K562 (cell line): Measurements from ENCODE around the gene RAB31. TPM values are rescaled to one million over a fixed set of nuclear protein-coding genes. Genes with fewer than 3 reads are reported as not detected.

Source experiments
- ATAC-seq: fragments of 200-7000 bp; cut with Tn5 transposase; 3 replicates; pipeline ENCODE4 v1.9.1; 2020; ENCODE audit warnings: moderate library complexity
- BruUV-seq: library from RNA; stranded (reverse); fragments of 400-500 nt; replicated peaks from 2 replicates; lab custom pipeline; 2021; lab: Mats Ljungman, UMichigan
- CTCF ChIA-PET: fragments of 300-600 bp; formaldehyde crosslinking; extraction: SDS; loops from one replicate; lab custom pipeline; 2021; ENCODE audit warnings: low intra/inter-chr PET ratio; lab: Yijun Ruan, JAX
- POLR2A ChIA-PET: fragments of 300-600, 350-650 bp; sonication (Branson Sonifier 250); formaldehyde crosslinking; extraction: SDS; loops from one replicate; lab custom pipeline; 2021; ENCODE audit warnings: antibody characterized with exemption, inconsistent platforms; lab: Yijun Ruan, JAX
- DNase-seq, 4 experiments: peaks; one replicate each; pipeline versions ENCODE4 v3.0.0 to v3.0.0-alpha.2; 2011 to 2018; ENCODE audit warnings: low spot score in 3 of 4, mixed read lengths in 3 of 4; ENCODE audit errors: extremely low read depth in 1 of 4
- FAIRE-seq: peaks from 2 replicates; lab custom pipeline; 2011; peaks lifted over from hg19 to GRCh38; lab: Jason Lieb, UNC
- H2AFZ ChIP-seq: 2 replicates; pipeline ENCODE4 v1.6.0; 2011; ENCODE audit warnings: low read depth, low read length, control low read depth, inconsistent platforms
- H3K27ac ChIP-seq: fragments of 200-600 bp; 3 replicates; pipeline ENCODE4 v1.8.0; 2011; ENCODE audit warnings: low read depth, mild to moderate bottlenecking, control low read depth, inconsistent platforms, low read length, moderate library complexity, mixed read lengths; ENCODE audit errors: extremely low read depth
- H3K27me3 ChIP-seq, 2 experiments: fragments of 300-600 bp in 1 of 2; 2 replicates in 1 of 2; 3 replicates in 1 of 2; pipeline versions ENCODE4 v1.6.0 to v1.8.0; 2011; ENCODE audit warnings: inconsistent platforms in 2 of 2, low read length in 2 of 2, mild to moderate bottlenecking in 1 of 2, mixed read lengths in 1 of 2, moderate library complexity in 1 of 2; ENCODE audit not compliant: control insufficient read depth in 2 of 2, insufficient read depth in 2 of 2
- H3K36me3 ChIP-seq: fragments of 300-600 bp; 3 replicates; pipeline ENCODE4 v1.8.0; 2011; ENCODE audit warnings: mild to moderate bottlenecking, low read length, inconsistent platforms; ENCODE audit not compliant: control insufficient read depth, insufficient read depth
- H3K4me1 ChIP-seq, 2 experiments: fragments of 200-600 bp in 1 of 2; replicated peaks in 1 of 2; 2 replicates in 1 of 2; 3 replicates in 1 of 2; pipeline versions ENCODE4 v1.5.1 to v1.8.0; 2011; ENCODE audit warnings: inconsistent platforms in 2 of 2, low read length in 2 of 2, mild to moderate bottlenecking in 1 of 2, mixed read lengths in 1 of 2, moderate library complexity in 1 of 2; ENCODE audit not compliant: control insufficient read depth in 2 of 2, insufficient read depth in 2 of 2
- H3K4me2 ChIP-seq: 2 replicates; pipeline ENCODE4 v1.6.1; 2011; ENCODE audit warnings: low read length, control low read depth, inconsistent platforms, mixed read lengths; ENCODE audit not compliant: insufficient read depth
- H3K4me3 ChIP-seq: fragments of 200-600 bp; sonication (generic), shearing (Covaris generic); 2 replicates; pipeline ENCODE4 v1.5.1; 2016; ENCODE audit warnings: control low read depth, inconsistent platforms
- H3K79me2 ChIP-seq: fragments of 200-600 bp; 3 replicates; pipeline ENCODE4 v1.8.0; 2011; ENCODE audit warnings: low read length, inconsistent platforms; ENCODE audit not compliant: control insufficient read depth, insufficient read depth
- H3K9ac ChIP-seq, 2 experiments: 2 replicates each; pipeline versions ENCODE4 v1.6.0 to v1.6.1; 2011; ENCODE audit warnings: low read depth in 2 of 2, low read length in 2 of 2, control low read depth in 1 of 2, inconsistent platforms in 1 of 2, mild to moderate bottlenecking in 1 of 2, mixed read lengths in 1 of 2; ENCODE audit not compliant: insufficient read depth in 1 of 2
- H3K9me1 ChIP-seq: one replicate; pipeline ENCODE4 v1.6.0; 2011; ENCODE audit warnings: inconsistent platforms, mild to moderate bottlenecking, low read length, moderate library complexity; ENCODE audit not compliant: control insufficient read depth, insufficient read depth
- H3K9me3 ChIP-seq: replicated peaks from 2 replicates; pipeline ENCODE4 v1.5.1; 2011; ENCODE audit warnings: low read depth, low read length, inconsistent platforms; ENCODE audit not compliant: control insufficient read depth, insufficient read depth
- H4K20me1 ChIP-seq: replicated peaks from 2 replicates; pipeline ENCODE4 v1.6.1; 2011; ENCODE audit warnings: low read length, inconsistent platforms, mixed read lengths; ENCODE audit not compliant: control insufficient read depth, insufficient read depth
- CBX1 ChIP-seq: sonication (generic); IDR thresholded peaks from 2 replicates; pipeline ENCODE4 v1.6.1; 2016; ENCODE audit warnings: antibody characterized with exemption, low read depth, mild to moderate bottlenecking
- KDM1A ChIP-seq, 2 experiments: fragments of 450-650 bp; IDR thresholded peaks; 2 replicates each; pipeline ENCODE4 v1.6.1; 2016; ENCODE audit warnings: mild to moderate bottlenecking in 2 of 2
- KLF1 ChIP-seq: fragments of 450-650 bp; IDR thresholded peaks from 2 replicates; pipeline ENCODE4 v1.6.1; 2016; ENCODE audit warnings: missing genetic modification characterization, missing compliant biosample characterization
- KLF6 ChIP-seq: fragments of 250-450 bp; sonication (Bioruptor Pico); IDR thresholded peaks from 2 replicates; pipeline ENCODE4 v1.4.0; 2020; ENCODE audit warnings: mild to moderate bottlenecking, moderate library complexity, borderline replicate concordance
- MAFG ChIP-seq: fragments of 450-650 bp; conservative IDR thresholded peaks from 2 replicates; pipeline ENCODE4 v1.6.1; 2016; ENCODE audit warnings: missing genetic modification characterization, missing compliant biosample characterization
- MCM5 ChIP-seq: fragments of 450-650 bp; IDR thresholded peaks from 2 replicates; pipeline ENCODE4 v1.6.1; 2016; ENCODE audit warnings: low read depth
- NFE2L1 ChIP-seq: fragments of 450-650 bp; IDR thresholded peaks from 2 replicates; pipeline ENCODE4 v1.6.1; 2016; ENCODE audit warnings: missing genetic modification characterization, low read depth, mild to moderate bottlenecking, missing compliant biosample characterization, moderate library complexity, borderline replicate concordance
- OTX1 ChIP-seq: fragments of 450-650 bp; formaldehyde crosslinking; IDR thresholded peaks from 2 replicates; pipeline ENCODE4 v1.4.0; 2022; ENCODE audit warnings: mild to moderate bottlenecking
- ZC3H4 ChIP-seq: sonication (generic); formaldehyde crosslinking; IDR thresholded peaks from 2 replicates; pipeline ENCODE4 v1.9.0; 2021; ENCODE audit warnings: missing genetic modification reagents, borderline replicate concordance
- ZNF518B ChIP-seq: fragments of 250-450 bp; sonication (Bioruptor Pico); IDR thresholded peaks from 2 replicates; pipeline ENCODE4 v1.5.0; 2021; ENCODE audit warnings: mild to moderate bottlenecking, moderate library complexity
- WGBS: fragments of 100-300 bp; shearing (Covaris generic); methylation state at CpG from one replicate; pipeline ENCODE4 v1.1.6; 2016; ENCODE audit warnings: low coverage, mixed read lengths; ENCODE audit not compliant: insufficient coverage; ENCODE audit errors: missing lambda C conversion rate; 5-methylcytosine and 5-hydroxymethylcytosine counted together
- in situ Hi-C: fragments of 300-500 bp; cut with MboI; formaldehyde crosslinking; loops from 4 replicates; pipeline ENCODE4 v1.15.0; 2018; ENCODE audit warnings: inconsistent platforms, mixed read lengths
- intact Hi-C: fragments of 100-400 bp; cut with micrococcal nuclease; formaldehyde crosslinking; loops from 2 replicates; pipeline ENCODE4 v1.14.2; 2022
- polyA plus RNA-seq, 8 experiments: library from polyadenylated mRNA; depleted of rRNA in 4 of 8; stranded (reverse) in 5 of 8; unstranded in 3 of 8; fragments of >200 nt; fragmentation: Nextera tagmentation in 2 of 8; fragmentation: Illumina TruSeq in 1 of 8; extraction: Ambion mirVana in 2 of 8; extraction: Trizol in 1 of 8; gene quantifications; 2 replicates each; pipeline versions ENCODE4 v1.2.1 to v1.2.3, GENCODE V29; 2011 to 2014; ENCODE audit warnings: inconsistent platforms in 1 of 8, missing spikeins in 1 of 8
- total RNA-seq, 7 experiments: library from RNA; depleted of rRNA in 6 of 7; stranded (reverse); fragments of >200 nt in 6 of 7; fragmentation: Illumina TruSeq in 2 of 7; extraction: Trizol in 2 of 7; gene quantifications; 2 replicates each; pipeline versions ENCODE4 v1.2.1 to v1.2.3, GENCODE V29; 2011 to 2021; ENCODE audit warnings: low replicate concordance in 1 of 7

Gene RAB31
- total and polyA plus RNA-seq, 9 of the 15 experiments (the other 6 are each of a cell fraction or from before 2014, with no cell fraction given), result 20.7 to 70.4 (median 41.3) TPM

GRCh38 chr18:9802175-9803062 is 94.3 kb downstream of the RAB31 start (continued):
- no peak for TF ChIP-seq OTX1 (CRISPR knock-in tag)
- TF ChIP-seq MAFG (tag), result peak; percentile 42; the same call in 1 of the 2 replicates
- peak; percentile 64; the same call in 1 of the 2 replicates for TF ChIP-seq ZC3H4 (CRISPR knock-in tag)
- TF ChIP-seq KLF6 (CRISPR knock-in tag), result peak; percentile 29; the same call in 1 of the 2 replicates
- TF ChIP-seq KDM1A (IDR thresholded peaks at IDR 0.05), result peak in 1 of 2 experiments; percentile 48; a peak in 2 of 4 replicates
- TF ChIP-seq CBX1, result no peak

GRCh38 chr18:9803063-9803697 is 95.1 kb downstream of the RAB31 start:
- intact Hi-C loops, result loop anchor here (1.0 to 5.0 kb wide), 4 partner anchors 22 to 121 kb away; partner anchors contain the start of gene RAB31
- 8% methylated on average over 6 of the region's 6 CpGs for WGBS
- peak; percentile 99 for FAIRE-seq
- Histone ChIP-seq H3K36me3 (peaks cover 8% of the 10 kb centered on the region), H3K79me2 (peaks cover 28% of the 10 kb centered on the region), H3K27me3 (no peaks in the 10 kb centered on the region), H3K9me3 (peaks cover 5% of the 10 kb centered on the region), H4K20me1 (no peaks in the 10 kb centered on the region), H3K4me2 (peak overlapping the region; percentile 93), H3K9me1 (no peaks in the 10 kb centered on the region), H3K4me1 (peaks cover 31 to 34% of the 10 kb centered on the region in 2 experiments), H3K27ac (peak overlapping the region; percentile 95), H2AFZ (peak overlapping the region; percentile 73; the same call in 1 of the 2 replicates), H3K9ac (peak overlapping the region; percentile 85 to 89; a peak in 3 of 4 replicates), H3K4me3 (peak overlapping the region; percentile 26)
- in situ Hi-C loops, result no loop called here
- peak; percentile 87 for ATAC-seq
- ChIA-PET POLR2A (interaction anchor here (0.6 to 3.1 kb wide), 27 partner anchors 8 to 234 kb away, joined by 3 to 13 read pairs (median 5); partner anchors contain the start of gene VAPA), CTCF (no interaction called here)
- BruUV-seq, result no TSS peak
- peak; percentile 90 to 97 (median 93) for DNase-seq
- TF ChIP-seq ZNF518B (CRISPR knock-in tag), result no peak
- peak; percentile 37 for TF ChIP-seq NFE2L1
- TF ChIP-seq MCM5, result no peak
- TF ChIP-seq KLF1 (tag), result 0 out of 2 replicates have a peak, but pooled peaks have one; percentile 36
